ENCODE results near the gene CELA2A. TPM values are rescaled to one million over a fixed set of nuclear protein-coding genes. Genes with fewer than 3 reads are reported as not detected.
"Not testable (repeated sequence)": the region's sequence is repeated elsewhere in the genome, so short reads cannot be mapped to it uniquely, and the experiment has no call there.

The CELA2A gene
- total RNA-seq, 1 donor, result not detected

DNA sequence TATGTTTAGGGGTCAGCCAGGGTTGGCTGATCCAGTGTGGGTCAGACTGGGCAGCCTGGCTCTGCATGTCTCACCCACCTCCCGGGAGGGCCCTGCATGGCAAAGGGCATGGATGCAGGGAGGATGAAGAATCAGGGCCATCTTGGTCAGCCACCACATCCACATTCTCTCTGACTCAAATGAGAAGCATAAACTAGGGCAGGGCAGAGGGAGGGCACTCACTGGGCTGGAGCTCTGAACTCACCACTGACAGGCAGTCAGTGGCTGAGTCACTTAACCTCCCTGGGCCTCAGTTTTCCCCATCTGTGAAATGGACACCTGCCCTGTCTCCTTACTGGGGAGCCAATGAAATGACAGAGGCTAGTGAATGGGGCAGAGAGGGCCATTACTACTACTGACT lies 4.3 kb upstream of the CELA2A start:
- TF ChIP-seq, protein P1, sequence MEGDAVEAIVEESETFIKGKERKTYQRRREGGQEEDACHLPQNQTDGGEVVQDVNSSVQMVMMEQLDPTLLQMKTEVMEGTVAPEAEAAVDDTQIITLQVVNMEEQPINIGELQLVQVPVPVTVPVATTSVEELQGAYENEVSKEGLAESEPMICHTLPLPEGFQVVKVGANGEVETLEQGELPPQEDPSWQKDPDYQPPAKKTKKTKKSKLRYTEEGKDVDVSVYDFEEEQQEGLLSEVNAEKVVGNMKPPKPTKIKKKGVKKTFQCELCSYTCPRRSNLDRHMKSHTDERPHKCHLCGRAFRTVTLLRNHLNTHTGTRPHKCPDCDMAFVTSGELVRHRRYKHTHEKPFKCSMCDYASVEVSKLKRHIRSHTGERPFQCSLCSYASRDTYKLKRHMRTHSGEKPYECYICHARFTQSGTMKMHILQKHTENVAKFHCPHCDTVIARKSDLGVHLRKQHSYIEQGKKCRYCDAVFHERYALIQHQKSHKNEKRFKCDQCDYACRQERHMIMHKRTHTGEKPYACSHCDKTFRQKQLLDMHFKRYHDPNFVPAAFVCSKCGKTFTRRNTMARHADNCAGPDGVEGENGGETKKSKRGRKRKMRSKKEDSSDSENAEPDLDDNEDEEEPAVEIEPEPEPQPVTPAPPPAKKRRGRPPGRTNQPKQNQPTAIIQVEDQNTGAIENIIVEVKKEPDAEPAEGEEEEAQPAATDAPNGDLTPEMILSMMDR (IDR thresholded peaks at IDR 0.05; ENCODE audit: insufficient read depth, low read length), result no peak
- DNase-seq (ENCODE audit: low read depth), result no peak
- H3K4me3 ChIP-seq (ENCODE audit: low read depth, low read length), result no peak overlapping the region

DNA sequence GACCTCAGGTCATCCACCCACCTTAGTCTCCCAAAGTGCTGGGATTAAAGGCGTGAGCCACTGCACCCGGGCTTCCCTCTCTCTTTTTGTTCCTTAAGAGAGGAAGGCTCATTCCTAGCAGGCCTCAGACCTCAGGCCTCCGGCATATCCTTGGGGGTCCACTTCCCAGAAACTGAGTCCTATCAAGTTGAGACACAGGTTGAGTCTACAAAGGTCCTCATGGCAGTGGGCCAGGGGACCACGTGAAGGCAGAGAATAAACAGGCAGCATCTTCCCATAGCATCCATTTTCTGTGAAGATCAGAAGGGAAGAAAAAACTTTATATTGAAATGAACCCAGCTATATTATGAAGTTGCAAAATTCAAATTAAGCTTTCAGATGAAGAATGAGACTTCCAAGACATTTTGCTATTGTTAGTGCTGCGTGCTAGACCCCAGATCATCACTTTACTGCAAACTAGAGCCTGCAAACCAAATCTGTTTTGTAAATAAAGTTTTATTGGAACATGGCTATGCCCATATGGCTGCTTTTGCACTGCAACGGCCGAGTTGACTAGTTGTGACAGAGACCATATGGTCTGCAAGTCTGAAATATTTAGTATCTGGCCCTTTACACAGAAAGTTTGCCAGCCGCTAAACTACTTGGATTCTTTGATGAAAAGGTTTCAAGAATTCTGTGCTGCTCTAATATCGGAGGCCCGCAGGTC lies 3.5 kb upstream of the CELA2A start:
- TF ChIP-seq, protein P1 (IDR thresholded peaks at IDR 0.05; ENCODE audit: insufficient read depth, low read length), result no peak
- no peak for DNase-seq (ENCODE audit: low read depth)
- H3K4me3 ChIP-seq (ENCODE audit: low read depth, low read length), result no peak overlapping the region

- DNase-seq (ENCODE audit: low read depth), result no peak
- TF ChIP-seq, protein P1 (IDR thresholded peaks at IDR 0.05; ENCODE audit: insufficient read depth, low read length), result no peak
- no peak overlapping the region for H3K4me3 ChIP-seq (ENCODE audit: low read depth, low read length)
Measured at GRCh38 chr1:15453734-15454133, 2.8 kb upstream of the CELA2A start.

DNA sequence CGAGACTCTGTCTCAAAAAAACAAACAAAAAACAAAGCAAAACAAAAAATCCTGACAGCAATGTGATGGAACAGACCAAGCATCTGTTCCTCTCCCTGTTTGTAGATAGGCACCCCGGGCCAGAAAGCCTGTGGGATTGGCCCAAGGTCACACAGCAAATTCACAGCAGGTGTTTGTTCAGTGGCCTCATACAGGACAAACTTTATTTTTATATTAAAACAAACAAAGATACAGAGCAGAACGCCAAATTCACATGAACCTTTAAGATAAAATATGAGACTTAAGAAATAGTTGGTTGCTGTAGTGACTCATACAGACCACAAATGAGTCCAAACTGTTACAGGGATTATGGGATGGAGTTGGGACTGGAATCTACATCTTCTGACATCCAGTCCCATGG lies 2.3 kb upstream of the CELA2A start:
- peak; percentile 68 for DNase-seq (ENCODE audit: low read depth)
- H3K4me3 ChIP-seq (ENCODE audit: low read depth, low read length), result no peak overlapping the region
- TF ChIP-seq, protein P1 (IDR thresholded peaks at IDR 0.05; ENCODE audit: insufficient read depth, low read length), result no peak

DNA sequence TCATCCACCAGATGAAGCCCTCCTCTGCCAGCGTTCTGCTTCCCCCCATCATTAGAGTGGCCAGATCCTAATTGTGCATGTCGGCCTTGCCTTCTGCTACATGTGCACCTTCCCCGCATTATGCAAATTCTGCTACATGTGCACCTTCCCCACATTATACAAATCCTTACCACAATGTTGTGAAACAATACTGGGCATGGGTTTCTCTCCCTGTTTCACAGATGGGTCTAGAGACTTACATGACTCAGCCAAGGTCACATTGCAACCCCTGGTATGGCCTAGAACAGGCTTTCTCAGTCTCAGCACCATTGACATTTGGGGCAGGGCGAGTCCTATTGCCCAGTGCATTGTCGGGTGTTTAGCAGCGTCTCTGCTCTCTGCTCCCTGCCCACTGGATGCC lies 1.0 kb upstream of the CELA2A start:
- TF ChIP-seq, protein P1 (IDR thresholded peaks at IDR 0.05; ENCODE audit: insufficient read depth, low read length), result no peak
- no peak overlapping the region for H3K4me3 ChIP-seq (ENCODE audit: low read depth, low read length)
- DNase-seq (ENCODE audit: low read depth), result peak; percentile 26

DNA sequence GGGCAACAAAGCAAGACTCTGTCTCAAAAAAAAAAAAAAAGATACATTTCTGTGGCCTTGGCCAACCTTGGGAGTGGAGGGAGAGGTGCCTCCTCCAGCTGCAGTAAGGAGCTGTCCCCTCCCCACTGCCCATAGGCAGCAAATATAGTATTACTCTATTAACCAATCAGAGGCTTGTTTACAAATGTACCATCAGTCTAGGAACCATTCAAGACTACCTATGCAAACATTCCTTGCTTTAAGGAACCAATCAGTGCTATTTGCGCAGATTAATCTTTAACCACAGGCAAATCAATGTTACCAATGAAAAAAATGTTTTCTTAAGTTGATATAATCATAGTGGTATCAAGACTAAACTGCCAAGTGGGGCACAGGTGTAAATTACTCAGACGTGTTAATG lies 1.1 kb downstream of the CELA2A start:
- no peak overlapping the region for H3K4me3 ChIP-seq (ENCODE audit: low read depth, low read length)
- DNase-seq (ENCODE audit: low read depth), result no peak
- TF ChIP-seq, protein P1 (IDR thresholded peaks at IDR 0.05; ENCODE audit: insufficient read depth, low read length), result no peak

- DNase-seq (ENCODE audit: low read depth); H3K4me3 ChIP-seq (ENCODE audit: low read depth, low read length): not testable (repeated sequence)
Measured at GRCh38 chr1:15458388-15458787, 1.9 kb downstream of the CELA2A start.
